ENCODE measurements around the gene ADAMTS16. TPM values are rescaled to one million over a fixed set of nuclear protein-coding genes. Genes with fewer than 3 reads are reported as not detected.

The ADAMTS16 gene
- total and polyA plus RNA-seq, 2 experiments from 2014 or later = 2.8 to 15.4 TPM

DNA sequence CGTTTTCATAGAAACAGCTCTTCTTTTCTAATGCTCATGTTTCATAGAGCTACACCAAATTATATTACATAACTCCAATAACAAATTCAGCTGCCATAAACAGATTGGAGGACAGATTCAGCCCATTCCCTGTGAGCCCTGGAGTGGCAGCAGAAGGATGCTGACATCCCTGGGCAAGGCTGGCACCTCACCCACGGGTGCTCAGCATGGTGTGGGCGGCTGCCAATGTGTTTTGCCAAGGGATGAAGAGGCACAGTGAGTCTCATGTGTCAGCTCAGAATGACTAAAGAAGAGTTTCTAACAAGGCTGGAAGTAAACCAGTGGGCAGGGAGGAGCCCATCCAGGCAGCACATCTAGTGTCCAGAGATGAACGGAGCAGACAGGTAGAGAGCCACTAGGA is 155.2 kb downstream of the ADAMTS16 start:
- Mint-ChIP-seq H3K9me3 (peaks cover 2% of the 10 kb centered on the region; the same call in 1 of the 3 replicates), H3K4me1 (peaks cover 12% of the 10 kb centered on the region; the same call in 2 of the 3 replicates), H3K27ac (no peak overlapping the region), H3K27me3 (ENCODE audit: insufficient read depth, low read depth, poor library complexity) (peaks cover 2% of the 10 kb centered on the region), H3K36me3 (ENCODE audit: low read depth) (peaks cover 12% of the 10 kb centered on the region; the same call in 2 of the 3 replicates), H3K4me3 (no peak overlapping the region)
- TF ChIP-seq POLR2AphosphoS5 (IDR thresholded peaks at IDR 0.05; ENCODE audit: low read depth) = no peak
- TF ChIP-seq, protein P1, sequence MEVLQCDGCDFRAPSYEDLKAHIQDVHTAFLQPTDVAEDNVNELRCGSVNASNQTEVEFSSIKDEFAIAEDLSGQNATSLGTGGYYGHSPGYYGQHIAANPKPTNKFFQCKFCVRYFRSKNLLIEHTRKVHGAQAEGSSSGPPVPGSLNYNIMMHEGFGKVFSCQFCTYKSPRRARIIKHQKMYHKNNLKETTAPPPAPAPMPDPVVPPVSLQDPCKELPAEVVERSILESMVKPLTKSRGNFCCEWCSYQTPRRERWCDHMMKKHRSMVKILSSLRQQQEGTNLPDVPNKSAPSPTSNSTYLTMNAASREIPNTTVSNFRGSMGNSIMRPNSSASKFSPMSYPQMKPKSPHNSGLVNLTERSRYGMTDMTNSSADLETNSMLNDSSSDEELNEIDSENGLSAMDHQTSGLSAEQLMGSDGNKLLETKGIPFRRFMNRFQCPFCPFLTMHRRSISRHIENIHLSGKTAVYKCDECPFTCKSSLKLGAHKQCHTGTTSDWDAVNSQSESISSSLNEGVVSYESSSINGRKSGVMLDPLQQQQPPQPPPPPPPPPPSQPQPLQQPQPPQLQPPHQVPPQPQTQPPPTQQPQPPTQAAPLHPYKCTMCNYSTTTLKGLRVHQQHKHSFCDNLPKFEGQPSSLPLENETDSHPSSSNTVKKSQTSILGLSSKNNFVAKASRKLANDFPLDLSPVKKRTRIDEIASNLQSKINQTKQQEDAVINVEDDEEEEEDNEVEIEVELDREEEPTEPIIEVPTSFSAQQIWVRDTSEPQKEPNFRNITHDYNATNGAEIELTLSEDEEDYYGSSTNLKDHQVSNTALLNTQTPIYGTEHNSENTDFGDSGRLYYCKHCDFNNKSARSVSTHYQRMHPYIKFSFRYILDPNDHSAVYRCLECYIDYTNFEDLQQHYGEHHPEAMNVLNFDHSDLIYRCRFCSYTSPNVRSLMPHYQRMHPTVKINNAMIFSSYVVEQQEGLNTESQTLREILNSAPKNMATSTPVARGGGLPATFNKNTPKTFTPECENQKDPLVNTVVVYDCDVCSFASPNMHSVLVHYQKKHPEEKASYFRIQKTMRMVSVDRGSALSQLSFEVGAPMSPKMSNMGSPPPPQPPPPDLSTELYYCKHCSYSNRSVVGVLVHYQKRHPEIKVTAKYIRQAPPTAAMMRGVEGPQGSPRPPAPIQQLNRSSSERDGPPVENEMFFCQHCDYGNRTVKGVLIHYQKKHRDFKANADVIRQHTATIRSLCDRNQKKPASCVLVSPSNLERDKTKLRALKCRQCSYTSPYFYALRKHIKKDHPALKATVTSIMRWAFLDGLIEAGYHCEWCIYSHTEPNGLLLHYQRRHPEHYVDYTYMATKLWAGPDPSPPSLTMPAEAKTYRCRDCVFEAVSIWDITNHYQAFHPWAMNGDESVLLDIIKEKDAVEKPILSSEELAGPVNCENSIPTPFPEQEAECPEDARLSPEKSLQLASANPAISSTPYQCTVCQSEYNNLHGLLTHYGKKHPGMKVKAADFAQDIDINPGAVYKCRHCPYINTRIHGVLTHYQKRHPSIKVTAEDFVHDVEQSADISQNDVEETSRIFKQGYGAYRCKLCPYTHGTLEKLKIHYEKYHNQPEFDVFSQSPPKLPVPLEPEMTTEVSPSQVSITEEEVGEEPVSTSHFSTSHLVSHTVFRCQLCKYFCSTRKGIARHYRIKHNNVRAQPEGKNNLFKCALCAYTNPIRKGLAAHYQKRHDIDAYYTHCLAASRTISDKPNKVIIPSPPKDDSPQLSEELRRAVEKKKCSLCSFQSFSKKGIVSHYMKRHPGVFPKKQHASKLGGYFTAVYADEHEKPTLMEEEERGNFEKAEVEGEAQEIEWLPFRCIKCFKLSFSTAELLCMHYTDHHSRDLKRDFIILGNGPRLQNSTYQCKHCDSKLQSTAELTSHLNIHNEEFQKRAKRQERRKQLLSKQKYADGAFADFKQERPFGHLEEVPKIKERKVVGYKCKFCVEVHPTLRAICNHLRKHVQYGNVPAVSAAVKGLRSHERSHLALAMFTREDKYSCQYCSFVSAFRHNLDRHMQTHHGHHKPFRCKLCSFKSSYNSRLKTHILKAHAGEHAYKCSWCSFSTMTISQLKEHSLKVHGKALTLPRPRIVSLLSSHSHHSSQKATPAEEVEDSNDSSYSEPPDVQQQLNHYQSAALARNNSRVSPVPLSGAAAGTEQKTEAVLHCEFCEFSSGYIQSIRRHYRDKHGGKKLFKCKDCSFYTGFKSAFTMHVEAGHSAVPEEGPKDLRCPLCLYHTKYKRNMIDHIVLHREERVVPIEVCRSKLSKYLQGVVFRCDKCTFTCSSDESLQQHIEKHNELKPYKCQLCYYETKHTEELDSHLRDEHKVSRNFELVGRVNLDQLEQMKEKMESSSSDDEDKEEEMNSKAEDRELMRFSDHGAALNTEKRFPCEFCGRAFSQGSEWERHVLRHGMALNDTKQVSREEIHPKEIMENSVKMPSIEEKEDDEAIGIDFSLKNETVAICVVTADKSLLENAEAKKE (CRISPR knock-in tag; IDR thresholded peaks at IDR 0.05) = no peak
- TF ChIP-seq, protein P2, sequence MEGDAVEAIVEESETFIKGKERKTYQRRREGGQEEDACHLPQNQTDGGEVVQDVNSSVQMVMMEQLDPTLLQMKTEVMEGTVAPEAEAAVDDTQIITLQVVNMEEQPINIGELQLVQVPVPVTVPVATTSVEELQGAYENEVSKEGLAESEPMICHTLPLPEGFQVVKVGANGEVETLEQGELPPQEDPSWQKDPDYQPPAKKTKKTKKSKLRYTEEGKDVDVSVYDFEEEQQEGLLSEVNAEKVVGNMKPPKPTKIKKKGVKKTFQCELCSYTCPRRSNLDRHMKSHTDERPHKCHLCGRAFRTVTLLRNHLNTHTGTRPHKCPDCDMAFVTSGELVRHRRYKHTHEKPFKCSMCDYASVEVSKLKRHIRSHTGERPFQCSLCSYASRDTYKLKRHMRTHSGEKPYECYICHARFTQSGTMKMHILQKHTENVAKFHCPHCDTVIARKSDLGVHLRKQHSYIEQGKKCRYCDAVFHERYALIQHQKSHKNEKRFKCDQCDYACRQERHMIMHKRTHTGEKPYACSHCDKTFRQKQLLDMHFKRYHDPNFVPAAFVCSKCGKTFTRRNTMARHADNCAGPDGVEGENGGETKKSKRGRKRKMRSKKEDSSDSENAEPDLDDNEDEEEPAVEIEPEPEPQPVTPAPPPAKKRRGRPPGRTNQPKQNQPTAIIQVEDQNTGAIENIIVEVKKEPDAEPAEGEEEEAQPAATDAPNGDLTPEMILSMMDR (conservative IDR thresholded peaks at IDR 0.05; ENCODE audit: low read depth in 2 of 2) = no peak
- no peak for TF ChIP-seq CREB1 (CRISPR knock-in tag; IDR thresholded peaks at IDR 0.05; ENCODE audit: low read depth)
- no peak overlapping the region for H3K4me3 ChIP-seq
- no peaks in the 10 kb centered on the region for H3K9me2 ChIP-seq (ENCODE audit: insufficient read depth)
- H3K79me2 ChIP-seq (replicated peaks; ENCODE audit: insufficient read depth) = no peaks in the 10 kb centered on the region
- H3K27me3 ChIP-seq (ENCODE audit: insufficient read depth) = no peaks in the 10 kb centered on the region
- H3K4me1 ChIP-seq (ENCODE audit: insufficient read depth) = no peaks in the 10 kb centered on the region
- no peaks in the 10 kb centered on the region for H3K36me3 ChIP-seq (ENCODE audit: insufficient read depth)
- H3K27ac ChIP-seq (ENCODE audit: low read depth) = no peak overlapping the region
- H4K20me1 ChIP-seq (replicated peaks; ENCODE audit: insufficient read depth) = no peaks in the 10 kb centered on the region
- H2AFZ ChIP-seq = no peak overlapping the region
- ATAC-seq = no peak
- no peak overlapping the region for H3K4me2 ChIP-seq
- H3F3A ChIP-seq (replicated peaks; ENCODE audit: low read depth) = no peaks in the 10 kb centered on the region
- DNase-seq (ENCODE audit: low spot score) = no peak
